Hematopoietic multipotent progenitor cell treated with erythropoietin and hydrocortisone succinate and interleukin-3 and kit ligand, for 15 days (in vitro differentiated cells): ENCODE data around the gene ROMO1.
"Not testable (repeated sequence)": the region's sequence is repeated elsewhere in the genome, so short reads cannot be mapped to it uniquely, and the experiment has no call there.

Experiments
- DNase-seq: peaks from one replicate; pipeline ENCODE4 v3.0.0-alpha.2; 2015; ENCODE audit warnings: low spot score

ROMO1 gene

GRCh38 chr20:35710884-35711587, 11.8 kb downstream of the ROMO1 start:
- DNase-seq, result no peak

DNA sequence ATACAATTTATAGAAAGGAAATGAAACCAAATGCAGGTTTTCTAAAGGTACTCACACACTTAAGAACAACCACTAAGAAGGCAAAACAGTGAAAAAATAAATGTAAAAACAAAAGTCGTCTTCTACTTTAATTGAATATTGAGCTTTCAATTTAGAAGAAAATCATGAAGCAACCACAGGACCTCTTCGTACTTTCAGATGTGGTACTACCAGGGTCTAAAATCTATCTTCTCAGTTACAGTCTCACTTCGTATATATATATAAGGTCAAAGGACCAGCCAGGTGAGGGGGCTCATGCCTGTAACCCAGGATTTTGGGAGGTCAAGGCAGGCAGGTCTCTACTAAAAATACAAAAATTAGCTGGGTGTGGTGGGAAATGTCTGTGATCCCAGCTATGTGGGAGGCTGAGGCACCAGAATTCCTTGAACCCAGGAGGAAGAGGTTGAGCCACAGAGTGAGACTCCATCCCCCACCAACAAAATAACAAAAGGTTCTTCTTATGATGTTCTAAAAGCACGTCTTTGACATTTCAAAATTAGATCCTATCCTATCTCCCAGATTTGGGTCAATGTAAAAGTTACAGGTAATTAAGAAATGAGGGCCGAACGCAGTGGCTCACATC, 12.5 kb downstream of the ROMO1 start:
- DNase-seq, result no peak

- DNase-seq, result not testable (repeated sequence)
Measured at GRCh38 chr20:35713120-35713519, 13.9 kb downstream of the ROMO1 start.

DNA sequence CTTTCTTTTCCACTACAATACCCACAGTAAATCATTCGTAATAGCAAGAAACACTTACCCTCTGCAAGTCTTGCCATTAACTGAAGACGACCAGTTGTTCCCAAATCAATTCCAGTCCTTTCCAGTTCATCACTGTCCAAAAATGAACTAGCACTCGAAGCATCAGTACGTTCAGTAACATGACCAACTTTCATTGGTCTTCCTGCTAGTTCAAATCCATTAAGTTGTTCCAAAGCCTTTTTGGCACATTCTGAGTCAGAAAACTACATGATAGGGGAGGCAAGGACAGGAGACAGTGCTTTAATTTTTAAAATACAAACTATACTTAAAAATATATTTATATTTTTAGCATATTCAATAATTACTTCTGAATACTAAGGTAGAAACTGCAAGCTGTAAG, 14.9 kb downstream of the ROMO1 start:
- no peak for DNase-seq

DNA sequence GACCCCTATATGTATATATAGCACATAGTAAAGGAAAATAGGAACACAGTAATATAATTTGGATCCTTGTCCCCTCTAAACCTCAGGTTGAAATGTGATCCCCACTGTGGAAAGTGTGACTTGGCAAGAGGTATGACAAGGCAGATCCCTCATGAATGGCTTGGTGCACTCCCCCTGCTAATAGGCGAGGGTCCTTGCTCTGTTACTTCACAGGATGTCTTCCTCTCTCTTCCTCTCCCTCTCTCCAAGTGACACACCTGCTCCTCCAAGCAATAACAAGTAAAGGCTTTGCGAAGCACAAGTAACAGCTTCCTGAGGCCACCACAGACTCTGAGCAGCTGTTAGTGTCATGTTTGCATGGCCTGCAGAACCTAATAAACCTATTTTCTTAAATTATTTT, 16.4 kb downstream of the ROMO1 start:
- DNase-seq, result no peak

GRCh38 chr20:35716330-35716729, 17.1 kb downstream of the ROMO1 start:
- DNase-seq, result no peak

DNA sequence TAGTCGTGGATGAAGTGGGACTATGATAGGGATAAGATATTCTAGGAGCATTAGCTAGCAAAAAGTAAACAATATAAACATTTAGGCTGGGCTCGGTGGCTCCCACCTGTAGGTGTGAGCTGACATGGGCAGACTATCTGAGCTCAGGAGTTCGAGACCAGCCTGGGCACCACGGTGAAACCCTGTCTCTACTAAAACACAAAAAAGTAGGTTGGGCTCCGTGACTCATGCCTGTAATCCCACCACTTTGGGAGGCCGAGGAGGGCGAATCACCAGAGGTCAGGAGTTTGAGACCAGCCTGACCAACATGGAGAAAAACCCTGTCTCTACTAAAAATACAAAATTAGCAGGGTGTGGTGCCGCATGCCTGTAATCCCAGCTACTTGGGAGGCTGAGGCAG, 19.1 kb downstream of the ROMO1 start:
- DNase-seq, result not testable (repeated sequence)

GRCh38 chr20:35718972-35719635, 19.9 kb downstream of the ROMO1 start:
- DNase-seq, result no peak

GRCh38 chr20:35719717-35720116, 20.5 kb downstream of the ROMO1 start:
- no peak for DNase-seq

GRCh38 chr20:35720165-35721123, 21.2 kb downstream of the ROMO1 start:
- no peak for DNase-seq

- no peak for DNase-seq
Measured at GRCh38 chr20:35721219-35721618, 22.0 kb downstream of the ROMO1 start.

DNA sequence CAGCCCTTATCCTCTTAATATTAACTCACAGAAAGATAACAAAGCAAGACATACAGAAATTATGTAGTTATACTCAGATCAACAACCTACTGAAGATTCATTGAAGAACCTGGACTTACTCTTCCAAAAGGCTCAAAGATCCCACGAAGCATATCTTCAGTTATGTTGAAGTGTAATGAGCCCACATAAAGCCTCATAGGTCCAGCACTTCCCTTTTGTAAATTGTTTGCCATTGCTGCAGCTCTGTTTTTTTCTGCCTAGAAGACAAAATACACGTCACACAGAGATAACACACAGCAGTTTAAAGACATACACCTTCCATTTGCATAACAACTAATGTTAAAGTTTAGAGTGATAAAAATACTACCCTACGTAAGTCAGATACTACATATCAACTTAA, 22.4 kb downstream of the ROMO1 start:
- DNase-seq, result no peak

- DNase-seq, result not testable (repeated sequence)
Measured at GRCh38 chr20:35723275-35723639, 24.1 kb downstream of the ROMO1 start.

DNA sequence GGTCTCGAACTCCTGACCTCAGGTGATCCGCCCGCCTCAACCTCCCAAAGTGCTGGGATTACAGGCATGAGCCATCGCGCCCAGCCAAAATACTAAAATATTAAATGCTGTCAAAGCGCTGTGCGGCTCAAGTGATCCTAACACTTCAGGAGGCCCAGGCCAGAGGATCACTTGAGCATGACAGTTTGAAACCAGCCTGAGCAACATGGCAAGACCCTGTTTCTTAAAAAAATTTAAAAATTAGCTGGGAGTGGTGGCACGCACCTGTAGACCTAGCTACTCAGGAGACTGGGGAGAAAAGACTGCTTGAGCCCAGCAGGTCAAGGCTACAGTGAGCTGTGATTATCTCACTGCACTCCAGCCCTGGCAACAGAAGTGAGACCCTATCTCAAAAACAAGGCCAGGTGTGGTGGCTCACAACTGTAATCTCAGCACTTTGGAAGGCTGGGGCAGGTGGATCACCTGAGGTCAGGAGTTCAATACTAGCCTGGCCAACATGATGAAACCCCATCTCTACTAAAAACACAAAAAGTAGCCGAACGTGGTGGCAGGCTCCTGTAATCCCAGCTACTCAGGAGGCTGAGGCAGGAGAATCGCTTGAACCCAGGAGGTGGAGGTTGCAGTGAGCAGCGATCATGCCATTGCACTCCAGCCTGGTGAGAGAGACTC, 24.6 kb downstream of the ROMO1 start:
- DNase-seq, result not testable (repeated sequence)

- DNase-seq, result no peak
Measured at GRCh38 chr20:35724321-35725230, 25.4 kb downstream of the ROMO1 start.

- no peak for DNase-seq
Measured at GRCh38 chr20:35726842-35727711, 27.9 kb downstream of the ROMO1 start.

DNA sequence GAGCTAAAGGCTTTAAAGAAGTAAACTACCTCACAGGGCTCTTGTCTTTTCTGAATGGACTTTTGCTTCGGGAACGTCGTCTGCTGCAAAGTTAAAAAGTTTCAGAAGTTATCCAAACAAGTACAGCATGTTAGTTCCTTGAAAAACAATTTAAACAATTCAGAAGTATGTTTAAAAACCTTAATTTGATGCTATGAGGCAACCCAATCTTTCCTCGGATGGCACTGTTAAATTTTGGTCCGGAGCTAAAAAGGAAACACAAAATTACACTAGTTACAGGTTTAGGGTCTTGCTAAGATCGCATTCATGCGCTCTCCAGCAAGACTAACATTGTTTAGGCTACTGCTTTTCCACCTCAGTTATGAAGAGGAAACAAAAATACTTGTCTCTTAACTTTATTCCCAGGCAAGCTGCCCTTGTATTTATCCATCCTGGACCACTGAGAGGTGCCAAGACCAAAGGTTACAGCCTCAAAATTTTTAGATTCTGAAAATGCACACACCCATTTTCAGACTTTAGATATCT, 30.1 kb downstream of the ROMO1 start:
- no peak for DNase-seq

- no peak for DNase-seq
Measured at GRCh38 chr20:35729836-35730582, 30.8 kb downstream of the ROMO1 start.
